HPDE6-E6E7 (cell line): ENCODE measurements around the gene P2RY1.

Experiments
- DNase-seq: peaks from one replicate; pipeline ENCODE4 v3.0.0; 2011; ENCODE audit warnings: missing footprints; ENCODE audit errors: extremely low spot score

Gene P2RY1

GRCh38 chr3:152834776-152835600 lies at the start of gene P2RY1:
TSS of gene P2RY1 (plus strand) at chr3:152835131. CDS start at chr3:152835783, 652 bp downstream.
- DNase-seq = peak; percentile 63

- DNase-seq = no peak
Observed at GRCh38 chr3:152786977-152787681, 47.8 kb upstream of the P2RY1 start.

GRCh38 chr3:152790651-152791387 lies 44.1 kb upstream of the P2RY1 start:
- DNase-seq = no peak

- no peak for DNase-seq
Observed at GRCh38 chr3:152793969-152794368, 41.0 kb upstream of the P2RY1 start.

GRCh38 chr3:152797751-152798432 lies 37.0 kb upstream of the P2RY1 start:
- DNase-seq = no peak

- no peak for DNase-seq
Observed at GRCh38 chr3:152811974-152812760, 22.8 kb upstream of the P2RY1 start.

- no peak for DNase-seq
Observed at GRCh38 chr3:152817400-152817799, 17.5 kb upstream of the P2RY1 start.

- no peak for DNase-seq
Observed at GRCh38 chr3:152818027-152818426, 16.9 kb upstream of the P2RY1 start.

- no peak for DNase-seq
Observed at GRCh38 chr3:152823173-152823572, 11.8 kb upstream of the P2RY1 start.

- no peak for DNase-seq
Observed at GRCh38 chr3:152823781-152824180, 11.2 kb upstream of the P2RY1 start.

GRCh38 chr3:152825566-152825965 lies 9.4 kb upstream of the P2RY1 start:
- no peak for DNase-seq

GRCh38 chr3:152826476-152826875 lies 8.5 kb upstream of the P2RY1 start:
- DNase-seq = no peak

GRCh38 chr3:152827313-152827712 lies 7.6 kb upstream of the P2RY1 start:
- no peak for DNase-seq

- DNase-seq = no peak
Observed at GRCh38 chr3:152828075-152828840, 6.7 kb upstream of the P2RY1 start.

- no peak for DNase-seq
Observed at GRCh38 chr3:152830245-152830644, 4.7 kb upstream of the P2RY1 start.

GRCh38 chr3:152832046-152832445 lies 2.9 kb upstream of the P2RY1 start:
- DNase-seq = no peak

GRCh38 chr3:152833089-152833488 lies 1.8 kb upstream of the P2RY1 start:
- no peak for DNase-seq

GRCh38 chr3:152834191-152834775 lies 648 bp upstream of the P2RY1 start:
- no peak for DNase-seq

GRCh38 chr3:152835601-152836102 lies 721 bp downstream of the P2RY1 start:
- peak; percentile 16 for DNase-seq

- DNase-seq = no peak
Observed at GRCh38 chr3:152836269-152836668, 1.3 kb downstream of the P2RY1 start.
